ENCODE data around the gene DDX24. TPM values are rescaled to one million over a fixed set of nuclear protein-coding genes. Genes with fewer than 3 reads are reported as not detected.

The DDX24 gene
- total RNA-seq (100 to 1,000 TPM; 109 to 147 (median 133) TPM), polyA plus RNA-seq (10 to 100 TPM; 42.5 to 63.5 (median 43.2) TPM)

GRCh38 chr14:94080621-94081385 is at the start of gene DDX24, which contains the start of gene IFI27L1:
Gene DDX24, minus strand, starts transcription at chr14:94081202. Its CDS starts 1,460 bp downstream, at chr14:94079742.
Gene IFI27L1, plus strand, starts transcription at chr14:94081310. Its CDS starts 15,628 bp downstream, at chr14:94096938.
- TF ChIP-seq CTCF (IDR thresholded peaks at IDR 0.05) (no peak), POLR2AphosphoS5 (IDR thresholded peaks at IDR 0.05) (peak; percentile 99 to 100 (median 99)), POLR2A (IDR thresholded peaks at IDR 0.05) (peak; percentile 95 to 99)
- H3K4me3 ChIP-seq: peak within 1 kb of the TSS; percentile 88 to 98 (median 92)
- intact Hi-C loops (cut with DNase I): loop anchor here (2.0 kb wide), 2 partner anchors 48 to 94 kb away; partner anchors contain the start of genes IFI27L2 and PPP4R4
- peaks cover 0 to 22% (median 7%) of the 10 kb centered on the region in 4 donors for H3K36me3 ChIP-seq
- 0% methylated on average over 77 of the region's 77 CpGs for WGBS, 2 donors
- no peaks in the 10 kb centered on the region for H3K9me3 ChIP-seq
- H3K27me3 ChIP-seq: no peaks in the 10 kb centered on the region
- peaks cover 0 to 53% (median 45%) of the 10 kb centered on the region in 4 donors for H3K4me1 ChIP-seq
- peak; percentile 98 for DNase-seq
- peak within 1 kb of the TSS; percentile 88 to 97 (median 95) for H3K27ac ChIP-seq

- peaks cover 0 to 20% (median 12%) of the 10 kb centered on the region in 4 donors for H3K4me1 ChIP-seq
- peak overlapping the region; percentile 26 to 61 (median 56) for H3K4me3 ChIP-seq
- H3K27ac ChIP-seq: peak overlapping the region; percentile 77 to 88 (median 80)
- WGBS, 2 donors: 1% methylated on average over 12 of the region's 12 CpGs
- TF ChIP-seq POLR2AphosphoS5 (IDR thresholded peaks at IDR 0.05): no peak
- no peak for TF ChIP-seq EP300 (IDR thresholded peaks at IDR 0.05)
- TF ChIP-seq CTCF (IDR thresholded peaks at IDR 0.05): no peak
- no peak for TF ChIP-seq POLR2A (IDR thresholded peaks at IDR 0.05)
- no peak for DNase-seq
- intact Hi-C loops (cut with DNase I): loop anchor here (2.0 kb wide), 1 partner anchor 49 kb away; the partner anchor contains the start of genes DDX24 and IFI27L1
- no peaks in the 10 kb centered on the region for H3K27me3 ChIP-seq
- H3K36me3 ChIP-seq: no peaks in the 10 kb centered on the region
- no peaks in the 10 kb centered on the region for H3K9me3 ChIP-seq
Measured at GRCh38 chr14:94129758-94130414, 48.9 kb upstream of the DDX24 start.

DNA sequence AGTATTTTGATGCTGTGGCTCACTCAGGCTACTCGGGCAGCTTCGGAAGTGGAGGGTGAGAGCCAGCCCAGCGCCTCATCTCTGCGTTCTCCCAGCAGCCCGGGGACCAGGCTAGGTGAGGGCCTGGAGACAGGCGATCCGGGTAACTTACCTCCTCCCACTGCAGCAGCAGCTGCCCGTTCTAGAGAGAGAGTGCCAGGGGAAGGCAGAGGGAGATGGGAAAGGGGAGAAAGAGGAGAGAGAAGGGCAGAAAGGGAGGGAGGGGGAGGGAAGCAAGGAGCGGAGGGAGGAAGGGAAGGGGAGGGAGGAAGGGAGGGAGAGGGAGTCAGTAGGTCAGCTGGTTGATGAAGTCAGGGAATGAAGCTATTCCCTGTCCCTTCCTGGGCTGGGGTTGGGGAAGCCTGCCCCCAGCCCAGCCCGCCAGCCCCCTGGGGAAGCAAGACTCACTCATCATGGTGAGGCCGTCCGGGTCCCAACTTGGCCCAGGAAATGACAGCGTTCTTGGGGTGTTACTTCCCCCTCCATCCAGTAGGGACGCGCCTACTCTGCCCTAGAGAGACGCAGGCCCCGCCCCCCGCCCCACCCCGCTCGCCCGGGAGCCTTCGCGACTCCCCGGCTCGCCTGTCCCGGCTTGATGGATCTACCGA is 48.2 kb upstream of the DDX24 start, which contains the start of gene IFI27L2:
TSS of gene IFI27L2 (minus strand) at position 494 of the 647 bp plus-strand sequence. CDS start at position 454, 40 bp downstream.
- peaks cover 0 to 20% (median 12%) of the 10 kb centered on the region in 4 donors for H3K4me1 ChIP-seq
- TF ChIP-seq POLR2A (IDR thresholded peaks at IDR 0.05) (no peak), CTCF (IDR thresholded peaks at IDR 0.05) (peak in 3 of 4 experiments; percentile 29 to 53 (median 44)), POLR2AphosphoS5 (IDR thresholded peaks at IDR 0.05) (peak in 2 of 4 donors; percentile 14 to 62), EP300 (IDR thresholded peaks at IDR 0.05) (no peak)
- DNase-seq: peak; percentile 88
- WGBS, 2 donors: 1 to 2% methylated on average over 27 of the region's 27 CpGs
- intact Hi-C loops (cut with DNase I): loop anchor here (2.0 kb wide), 1 partner anchor 48 kb away; the partner anchor contains the start of genes DDX24 and IFI27L1
- H3K4me3 ChIP-seq: peak within 1 kb of the TSS; percentile 26 to 61 (median 56)
- H3K27ac ChIP-seq: peak within 1 kb of the TSS; percentile 77 to 88 (median 80)
- no peaks in the 10 kb centered on the region for H3K9me3 ChIP-seq
- H3K27me3 ChIP-seq: no peaks in the 10 kb centered on the region
- H3K36me3 ChIP-seq: no peaks in the 10 kb centered on the region

- Histone ChIP-seq H3K27ac (peak overlapping the region; percentile 77 to 88 (median 80)), H3K9me3 (no peaks in the 10 kb centered on the region), H3K4me3 (peak overlapping the region in 2 of 4 donors; percentile 57 to 61), H3K27me3 (no peaks in the 10 kb centered on the region), H3K4me1 (peaks cover 0 to 20% (median 12%) of the 10 kb centered on the region in 4 donors), H3K36me3 (no peaks in the 10 kb centered on the region)
- peak; percentile 18 for DNase-seq
- TF ChIP-seq POLR2AphosphoS5 (IDR thresholded peaks at IDR 0.05) (no peak), CTCF (IDR thresholded peaks at IDR 0.05) (no peak), EP300 (IDR thresholded peaks at IDR 0.05) (no peak), POLR2A (IDR thresholded peaks at IDR 0.05) (no peak)
- intact Hi-C loops (cut with DNase I): loop anchor here (2.0 kb wide), 1 partner anchor 48 kb away; the partner anchor contains the start of genes DDX24 and IFI27L1
- WGBS, 2 donors: 93 to 95% methylated on average over 14 of the region's 14 CpGs
Measured at GRCh38 chr14:94128216-94128839, 47.3 kb upstream of the DDX24 start.

Data from sigmoid colon (tissue), 7 donors.